Neuronal stem cell (in vitro differentiated cells): ENCODE results near the gene USP2.

ENCODE experiments used
- DNase-seq: peaks from one replicate; pipeline ENCODE4 v3.0.0-alpha.2; 2013; ENCODE audit warnings: low spot score
- H2AFZ ChIP-seq: one replicate; pipeline ENCODE4 v1.6.1; 2013; ENCODE audit warnings: mild to moderate bottlenecking, low read length, inconsistent platforms
- H2AK5ac ChIP-seq: 2 replicates; pipeline ENCODE4 v1.6.1; 2013; ENCODE audit warnings: low read depth, mild to moderate bottlenecking, inconsistent platforms, low read length, moderate library complexity, mixed read lengths
- H2BK120ac ChIP-seq: 2 replicates; pipeline ENCODE4 v1.6.1; 2013; ENCODE audit warnings: low read depth, mild to moderate bottlenecking, inconsistent platforms, low read length, moderate library complexity, mixed read lengths
- H2BK12ac ChIP-seq: one replicate; pipeline ENCODE4 v1.6.1; 2013; ENCODE audit warnings: low read length, inconsistent platforms
- H2BK15ac ChIP-seq: 2 replicates; pipeline ENCODE4 v1.6.1; 2013; ENCODE audit warnings: mild to moderate bottlenecking, low read length, inconsistent platforms, mixed read lengths
- H2BK5ac ChIP-seq: one replicate; pipeline ENCODE4 v1.6.1; 2013; ENCODE audit warnings: inconsistent platforms, mild to moderate bottlenecking, low read length, moderate library complexity
- H3K14ac ChIP-seq: one replicate; pipeline ENCODE4 v1.6.1; 2013; ENCODE audit warnings: low read length, inconsistent platforms
- H3K18ac ChIP-seq: 2 replicates; pipeline ENCODE4 v1.6.1; 2013; ENCODE audit warnings: low read length, inconsistent platforms
- H3K23ac ChIP-seq: 2 replicates; pipeline ENCODE4 v1.6.1; 2013; ENCODE audit warnings: low read depth, mild to moderate bottlenecking, mixed read lengths, low read length, inconsistent platforms; ENCODE audit not compliant: poor library complexity
- H3K27ac ChIP-seq: replicated peaks from 3 replicates; pipeline ENCODE4 v1.5.1; 2013; ENCODE audit warnings: low read length, inconsistent platforms
- H3K27me3 ChIP-seq, 3 experiments: 2 replicates each; pipeline ENCODE4 v1.6.1; 2013; ENCODE audit warnings: low read length in 3 of 3, mild to moderate bottlenecking in 2 of 3, inconsistent platforms in 1 of 3, low read depth in 1 of 3, mixed read lengths in 1 of 3, moderate library complexity in 1 of 3; ENCODE audit not compliant: control insufficient read depth in 3 of 3, insufficient read depth in 3 of 3
- H3K36me3 ChIP-seq, 2 donors: replicated peaks in 1 of 2; 2 replicates each; pipeline ENCODE4 v1.6.1; 2013; ENCODE audit warnings: low read length in 2 of 2; ENCODE audit not compliant: control insufficient read depth in 2 of 2, insufficient read depth in 2 of 2
- H3K4ac ChIP-seq: 2 replicates; pipeline ENCODE4 v1.6.1; 2013; ENCODE audit warnings: inconsistent platforms, mild to moderate bottlenecking, low read length, moderate library complexity
- H3K4me1 ChIP-seq, 2 donors: 1 replicate in 1 of 2; 2 replicates in 1 of 2; pipeline ENCODE4 v1.6.1; 2013; ENCODE audit warnings: low read length in 2 of 2, low read depth in 1 of 2; ENCODE audit not compliant: control insufficient read depth in 2 of 2, insufficient read depth in 1 of 2
- H3K4me2 ChIP-seq: one replicate; pipeline ENCODE4 v1.6.1; 2013; ENCODE audit warnings: mild to moderate bottlenecking, low read length, inconsistent platforms; ENCODE audit not compliant: insufficient read depth, poor library complexity, severe bottlenecking
- H3K4me3 ChIP-seq, 2 donors: 2 replicates each; pipeline ENCODE4 v1.5.1; 2013; ENCODE audit warnings: low read length in 2 of 2, mild to moderate bottlenecking in 2 of 2, inconsistent platforms in 1 of 2, moderate library complexity in 1 of 2
- H3K79me1 ChIP-seq: one replicate; pipeline ENCODE4 v1.6.1; 2013; ENCODE audit warnings: low read depth, mild to moderate bottlenecking, inconsistent platforms, low read length, moderate library complexity
- H3K9ac ChIP-seq: one replicate; pipeline ENCODE4 v1.6.1; 2013; ENCODE audit warnings: mild to moderate bottlenecking, low read depth, low read length, inconsistent platforms; ENCODE audit not compliant: poor library complexity
- H3K9me3 ChIP-seq, 2 donors: replicated peaks in 1 of 2; 2 replicates each; pipeline versions ENCODE3 to v1.6.1; 2013; ENCODE audit warnings: low read length in 2 of 2, mild to moderate bottlenecking in 2 of 2, inconsistent platforms in 1 of 2, low read depth in 1 of 2, mixed read lengths in 1 of 2, moderate library complexity in 1 of 2; ENCODE audit not compliant: control insufficient read depth in 2 of 2, insufficient read depth in 1 of 2
- H4K8ac ChIP-seq: one replicate; pipeline ENCODE4 v1.6.1; 2013; ENCODE audit warnings: low read depth, mild to moderate bottlenecking, inconsistent platforms, low read length, moderate library complexity
- H4K91ac ChIP-seq: one replicate; pipeline ENCODE4 v1.6.1; 2013; ENCODE audit warnings: low read length, low read depth, mild to moderate bottlenecking, inconsistent platforms; ENCODE audit not compliant: poor library complexity
- WGBS, 2 donors: extraction: QIAGEN DNeasy Blood & Tissue Kit; methylation state at CpG; one replicate each; pipeline ENCODE4 v1.1.7; 2013; ENCODE audit warnings: missing lambda C conversion rate in 2 of 2, mixed read lengths in 1 of 2; ENCODE audit not compliant: insufficient read length in 2 of 2, insufficient replicate concordance in 1 of 2; ENCODE audit errors: extremely low coverage in 2 of 2; 5-methylcytosine and 5-hydroxymethylcytosine counted together

USP2 gene

DNA sequence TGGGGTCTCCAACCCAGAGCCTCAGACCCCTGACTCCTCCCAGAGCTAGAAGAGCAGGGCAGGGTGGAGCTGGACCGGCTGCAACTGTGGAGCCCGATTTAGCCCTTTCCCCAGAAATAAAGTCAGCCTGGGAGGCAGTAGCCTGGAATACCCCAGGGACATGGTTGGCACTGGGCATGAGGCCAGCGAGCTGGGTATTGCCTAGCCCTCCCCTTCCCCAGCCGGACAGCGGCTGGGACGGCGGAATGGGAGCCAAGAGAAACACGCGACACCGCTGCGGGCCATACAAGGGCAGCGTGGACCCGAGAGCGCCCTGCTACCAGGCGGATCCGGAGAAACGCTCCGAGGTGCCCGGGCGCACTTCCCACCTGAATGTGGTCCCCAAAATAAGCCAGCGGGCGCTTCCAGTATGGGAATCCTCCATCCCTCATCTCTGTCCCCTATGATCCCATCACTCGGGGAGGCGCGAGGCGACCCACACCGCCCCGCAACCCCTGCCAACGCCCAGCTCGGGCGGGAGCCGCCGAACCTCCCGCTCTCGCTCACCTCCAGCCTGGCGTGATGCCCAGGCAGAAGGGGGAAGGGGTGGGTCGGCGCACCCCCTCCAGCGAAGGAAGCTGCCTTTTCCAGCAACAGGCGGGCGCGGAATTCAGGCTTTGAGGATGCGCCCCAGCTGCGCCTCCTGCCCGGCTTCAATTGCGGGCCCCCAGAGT lies 65.3 kb downstream of the USP2 start:
- Histone ChIP-seq H3K18ac (peak overlapping the region; percentile 98), H2BK120ac (no peak overlapping the region), H2BK5ac (peak overlapping the region; percentile 96), H3K36me3 (peaks cover 0 to 14% of the 10 kb centered on the region in 2 donors), H3K27ac (no peak overlapping the region), H3K4me2 (peak overlapping the region; percentile 94), H3K27me3 (peaks cover 6 to 37% (median 15%) of the 10 kb centered on the region in 3 experiments), H2AK5ac (peak overlapping the region; percentile 91), H3K23ac (peak overlapping the region; percentile 94), H2BK12ac (peak overlapping the region; percentile 75), H2BK15ac (peak overlapping the region; percentile 96), H3K79me1 (no peaks in the 10 kb centered on the region), H2AFZ (peak overlapping the region; percentile 95), H4K8ac (no peak overlapping the region), H4K91ac (no peak overlapping the region), H3K4me1 (peaks cover 46% of the 10 kb centered on the region in 2 donors), H3K9me3 (no peaks in the 10 kb centered on the region), H3K4ac (no peak overlapping the region), H3K14ac (peak overlapping the region; percentile 78), H3K9ac (peak overlapping the region; percentile 92), H3K4me3 (peak overlapping the region; percentile 57 to 90)
- no CpG with 5 or more reads among the region's 46 CpGs for WGBS, 2 donors
- DNase-seq = no peak

DNA sequence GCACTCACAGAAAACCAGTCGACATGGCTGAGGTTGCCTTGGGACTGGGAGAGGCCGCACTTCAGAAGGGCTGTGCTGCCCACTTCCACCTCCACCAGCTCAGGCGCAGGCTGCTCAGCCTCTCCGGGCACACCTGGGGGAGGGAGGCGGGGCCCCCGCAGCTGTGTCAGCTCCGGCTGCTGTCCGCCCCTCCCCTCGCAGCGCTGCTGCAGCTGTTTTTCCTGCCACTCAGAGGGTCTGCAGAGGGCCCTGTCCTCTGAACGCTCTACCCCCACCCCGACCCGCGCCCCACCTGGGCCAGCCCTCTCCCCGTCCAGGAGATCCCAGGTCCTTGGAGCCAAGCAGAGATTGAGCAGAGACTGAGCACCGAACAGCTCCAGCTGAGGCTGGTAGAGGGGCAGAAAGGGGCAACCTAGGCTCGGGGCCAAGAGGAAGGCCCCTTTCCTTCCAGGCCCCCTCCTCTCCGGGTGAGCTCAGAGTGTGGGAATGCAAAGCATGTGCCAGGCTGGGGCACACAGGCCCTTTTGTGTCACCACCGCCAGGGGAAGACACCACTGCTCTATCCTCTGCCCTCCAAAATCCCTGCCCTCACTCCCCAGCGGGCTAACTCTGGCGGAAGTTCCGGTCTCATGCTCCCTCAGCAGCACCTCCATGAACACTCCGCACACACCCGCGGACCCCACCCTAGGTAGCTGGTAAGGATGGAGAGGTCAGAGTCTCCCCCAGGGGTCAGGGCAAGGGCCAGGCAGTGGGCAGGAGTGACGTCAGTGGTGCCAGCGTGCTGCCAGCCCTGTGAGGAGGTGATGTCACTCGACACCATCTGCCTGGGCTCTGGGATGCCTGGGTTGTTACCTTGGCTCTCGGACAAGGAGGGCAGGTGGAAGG lies 66.1 kb downstream of the USP2 start:
- Histone ChIP-seq H3K9ac (peak overlapping the region; percentile 78), H3K79me1 (no peaks in the 10 kb centered on the region), H2BK12ac (peak overlapping the region; percentile 75), H3K27me3 (peaks cover 6 to 37% (median 15%) of the 10 kb centered on the region in 3 experiments), H3K23ac (peak overlapping the region; percentile 11), H3K36me3 (peaks cover 0 to 20% of the 10 kb centered on the region in 2 donors), H3K18ac (peak overlapping the region; percentile 90), H3K14ac (peak overlapping the region; percentile 77), H2BK5ac (peak overlapping the region; percentile 73), H3K4me2 (peak overlapping the region; percentile 94), H2AFZ (peak overlapping the region; percentile 95), H3K4me1 (peaks cover 43% of the 10 kb centered on the region in 2 donors), H4K91ac (no peak overlapping the region), H2AK5ac (peak overlapping the region; percentile 91), H3K9me3 (no peaks in the 10 kb centered on the region), H3K4ac (peak overlapping the region; percentile 4), H2BK120ac (no peak overlapping the region), H2BK15ac (peak overlapping the region; percentile 96), H3K27ac (no peak overlapping the region), H4K8ac (no peak overlapping the region), H3K4me3 (peak overlapping the region; percentile 57 to 90)
- no peak for DNase-seq
- WGBS, 2 donors = no CpG with 5 or more reads among the region's 29 CpGs

DNA sequence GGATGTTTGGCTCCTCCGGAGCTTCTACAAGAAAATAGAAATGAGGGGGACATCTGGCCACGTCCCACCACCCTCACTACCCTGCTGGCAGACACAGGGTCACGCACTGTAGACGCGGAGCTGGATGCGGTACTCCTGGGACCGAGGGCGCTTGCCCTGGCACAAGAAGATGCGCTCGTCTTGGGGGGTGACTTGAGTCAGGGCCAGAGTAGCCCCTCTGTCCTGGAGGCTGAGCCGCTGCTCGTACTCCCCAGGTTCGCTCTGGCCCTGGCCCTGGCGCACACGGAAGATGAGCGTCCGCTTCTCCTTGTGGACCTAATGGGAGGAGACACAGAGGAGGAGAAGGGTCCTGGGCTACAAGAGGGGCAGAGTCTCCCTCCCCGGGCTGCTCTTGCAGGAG lies 66.8 kb downstream of the USP2 start:
- Histone ChIP-seq H3K79me1 (no peaks in the 10 kb centered on the region), H3K36me3 (peaks cover under 1 to 24% of the 10 kb centered on the region in 2 donors), H3K27ac (no peak overlapping the region), H2AK5ac (peak overlapping the region; percentile 82), H3K14ac (peak overlapping the region; percentile 39), H3K9ac (no peak overlapping the region), H4K91ac (no peak overlapping the region), H3K4ac (no peak overlapping the region), H2AFZ (peak overlapping the region; percentile 95), H3K23ac (peak overlapping the region; percentile 11), H2BK5ac (peak overlapping the region; percentile 57), H2BK120ac (no peak overlapping the region), H4K8ac (no peak overlapping the region), H3K4me2 (peak overlapping the region; percentile 94), H3K18ac (peak overlapping the region; percentile 86), H2BK15ac (no peak overlapping the region), H3K4me3 (peak overlapping the region in 1 of 2 donors; percentile 23), H3K27me3 (peaks cover 6 to 37% (median 15%) of the 10 kb centered on the region in 3 experiments), H2BK12ac (no peak overlapping the region), H3K4me1 (peaks cover 38 to 39% of the 10 kb centered on the region in 2 donors), H3K9me3 (no peaks in the 10 kb centered on the region)
- no peak for DNase-seq
- no CpG with 5 or more reads among the region's 18 CpGs for WGBS, 2 donors

DNA sequence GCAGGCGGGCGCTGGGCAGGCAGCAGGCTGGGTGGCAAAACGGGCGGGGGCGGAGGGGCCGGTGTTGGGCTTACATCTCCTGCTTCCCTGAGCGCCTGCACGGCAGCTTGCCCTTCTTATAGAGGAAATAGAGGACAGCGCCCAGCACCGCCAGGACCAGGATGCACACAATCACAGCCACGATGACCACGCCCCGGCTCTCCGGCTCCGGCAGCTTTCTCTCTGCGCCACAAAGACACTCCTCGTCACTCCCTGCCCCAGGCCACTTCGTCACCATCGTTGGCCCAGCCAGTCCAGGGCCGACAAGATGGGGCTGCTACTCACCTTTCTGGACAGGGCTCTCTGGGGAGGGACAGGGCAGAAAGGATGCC lies 70.8 kb downstream of the USP2 start:
- Histone ChIP-seq H3K79me1 (no peaks in the 10 kb centered on the region), H3K9me3 (no peaks in the 10 kb centered on the region), H2BK5ac (no peak overlapping the region), H3K18ac (no peak overlapping the region), H3K9ac (no peak overlapping the region), H2AFZ (no peak overlapping the region), H3K4me1 (peaks cover 7 to 18% of the 10 kb centered on the region in 2 donors), H2BK15ac (no peak overlapping the region), H3K23ac (no peak overlapping the region), H3K4me3 (no peak overlapping the region), H3K27ac (no peak overlapping the region), H3K27me3 (peaks cover 1 to 13% (median 5%) of the 10 kb centered on the region in 3 experiments), H3K4me2 (no peak overlapping the region), H2BK12ac (no peak overlapping the region), H4K8ac (no peak overlapping the region), H4K91ac (no peak overlapping the region), H3K36me3 (peaks cover 37% of the 10 kb centered on the region in 2 donors), H3K14ac (no peak overlapping the region), H2AK5ac (no peak overlapping the region), H2BK120ac (no peak overlapping the region), H3K4ac (no peak overlapping the region)
- no peak for DNase-seq
- no CpG with 5 or more reads among the region's 20 CpGs for WGBS, 2 donors
